ENCODE data around the gene KANSL1. TPM values are rescaled to one million over a fixed set of nuclear protein-coding genes. Genes with fewer than 3 reads are reported as not detected.

The KANSL1 gene
- total RNA-seq, 1 experiment from 2014 or later: 52.5 TPM

- no peak overlapping the region for H2AFZ ChIP-seq
- peaks cover 35% of the 10 kb centered on the region for H3K36me3 ChIP-seq (ENCODE audit: low read depth)
- DNase-seq: peak in 1 of 2 experiments; percentile 11
- H3F3A ChIP-seq (ENCODE audit: insufficient read depth, low read depth): peaks cover 22% of the 10 kb centered on the region; the same call in 1 of the 2 replicates
- peaks cover 17% of the 10 kb centered on the region for H4K20me1 ChIP-seq (ENCODE audit: insufficient read depth)
- no TSS peak for BruUV-seq (replicated peaks)
- H3K79me2 ChIP-seq (ENCODE audit: low read depth): 0 out of 2 replicates have a peak, but pooled peaks cover 6% of the 10 kb centered on the region
- no peak overlapping the region for H3K4me3 ChIP-seq
- H3K27me3 ChIP-seq (ENCODE audit: insufficient read depth, low read depth): no peaks in the 10 kb centered on the region
- H3K4me1 ChIP-seq (replicated peaks; ENCODE audit: insufficient read depth): no peaks in the 10 kb centered on the region
- no peak for TF ChIP-seq CTCF (conservative IDR thresholded peaks at IDR 0.05)
- no peak for TF ChIP-seq EZH2 (IDR thresholded peaks at IDR 0.05; ENCODE audit: low read depth)
- ChIA-PET CTCF (interaction anchor here (0.6 to 1.8 kb wide), 3 partner anchors 75 to 167 kb away, joined by 12 to 17 read pairs (median 13); partner anchors contain the start of gene KANSL1), POLR2A (ENCODE audit: unreplicated experiment) (no interaction called here)
- no peak overlapping the region for H3K27ac ChIP-seq
- intact Hi-C loops (cut with micrococcal nuclease; ENCODE audit: unreplicated experiment): loop anchor here (5.0 kb wide), 2 partner anchors 147 to 167 kb away; partner anchors contain the start of gene KANSL1
- no peaks in the 10 kb centered on the region for H3K9me2 ChIP-seq (ENCODE audit: insufficient read depth)
- no peaks in the 10 kb centered on the region for H3K9me3 ChIP-seq (ENCODE audit: insufficient read depth, low read depth)
- H3K4me2 ChIP-seq: no peak overlapping the region
Observed at GRCh38 chr17:46044989-46045388, 148.2 kb downstream of the KANSL1 start.

- intact Hi-C loops (cut with micrococcal nuclease; ENCODE audit: unreplicated experiment): loop anchor here (5.0 kb wide), 2 partner anchors 148 to 168 kb away; partner anchors contain the start of gene KANSL1
- Histone ChIP-seq H4K20me1 (ENCODE audit: insufficient read depth) (peaks cover 17% of the 10 kb centered on the region), H3K4me1 (replicated peaks; ENCODE audit: insufficient read depth) (no peaks in the 10 kb centered on the region), H3K4me3 (no peak overlapping the region), H3K9me2 (ENCODE audit: insufficient read depth) (no peaks in the 10 kb centered on the region), H3K36me3 (ENCODE audit: low read depth) (peaks cover 41% of the 10 kb centered on the region), H2AFZ (no peak overlapping the region), H3K27ac (no peak overlapping the region), H3F3A (ENCODE audit: insufficient read depth, low read depth) (peaks cover 22% of the 10 kb centered on the region; the same call in 1 of the 2 replicates), H3K27me3 (ENCODE audit: insufficient read depth, low read depth) (no peaks in the 10 kb centered on the region), H3K4me2 (no peak overlapping the region), H3K9me3 (ENCODE audit: insufficient read depth, low read depth) (no peaks in the 10 kb centered on the region), H3K79me2 (ENCODE audit: low read depth) (0 out of 2 replicates have a peak, but pooled peaks cover 6% of the 10 kb centered on the region)
- ChIA-PET CTCF (interaction anchor here (1.0 to 1.8 kb wide), 3 partner anchors 10 to 168 kb away, joined by 3 to 17 read pairs (median 12); partner anchors contain the start of gene KANSL1), POLR2A (ENCODE audit: unreplicated experiment) (no interaction called here)
- peak; percentile 55 to 77 for DNase-seq
- BruUV-seq (replicated peaks): no TSS peak
- TF ChIP-seq CTCF (conservative IDR thresholded peaks at IDR 0.05) (peak; percentile 86), EZH2 (IDR thresholded peaks at IDR 0.05; ENCODE audit: low read depth) (no peak)
Observed at GRCh38 chr17:46044286-46044928, 148.8 kb downstream of the KANSL1 start.

GRCh38 chr17:46043606-46044005, 149.6 kb downstream of the KANSL1 start:
- H3K27ac ChIP-seq: no peak overlapping the region
- peaks cover 42% of the 10 kb centered on the region for H3K36me3 ChIP-seq (ENCODE audit: low read depth)
- intact Hi-C loops (cut with micrococcal nuclease; ENCODE audit: unreplicated experiment): loop anchor here (5.0 kb wide), 2 partner anchors 149 to 169 kb away; partner anchors contain the start of gene KANSL1
- no peaks in the 10 kb centered on the region for H3K27me3 ChIP-seq (ENCODE audit: insufficient read depth, low read depth)
- TF ChIP-seq CTCF (conservative IDR thresholded peaks at IDR 0.05) (no peak), EZH2 (IDR thresholded peaks at IDR 0.05; ENCODE audit: low read depth) (no peak)
- H3K9me2 ChIP-seq (ENCODE audit: insufficient read depth): no peaks in the 10 kb centered on the region
- H3K79me2 ChIP-seq (ENCODE audit: low read depth): 0 out of 2 replicates have a peak, but pooled peaks cover 6% of the 10 kb centered on the region
- no TSS peak for BruUV-seq (replicated peaks)
- H3K4me1 ChIP-seq (replicated peaks; ENCODE audit: insufficient read depth): no peaks in the 10 kb centered on the region
- H3K4me2 ChIP-seq: no peak overlapping the region
- peak in 1 of 2 experiments; percentile 6 for DNase-seq
- H3K9me3 ChIP-seq (ENCODE audit: insufficient read depth, low read depth): no peaks in the 10 kb centered on the region
- CTCF ChIA-PET: interaction anchor here (0.7 to 1.8 kb wide), 4 partner anchors 11 to 169 kb away, joined by 3 to 17 read pairs (median 8); partner anchors contain the start of gene KANSL1
- H4K20me1 ChIP-seq (ENCODE audit: insufficient read depth): peaks cover 17% of the 10 kb centered on the region
- POLR2A ChIA-PET (ENCODE audit: unreplicated experiment): no interaction called here
- H3F3A ChIP-seq (ENCODE audit: insufficient read depth, low read depth): peaks cover 22% of the 10 kb centered on the region; the same call in 1 of the 2 replicates
- H2AFZ ChIP-seq: no peak overlapping the region
- no peak overlapping the region for H3K4me3 ChIP-seq

Data from PC-9 (cell line).